DOHH2 (cell line): ENCODE data around the gene SMC6.

Experiments
- H3F3A ChIP-seq: fragments of 200-600 bp; sonication (generic), shearing (Covaris generic); 2 replicates; pipeline ENCODE4 v1.6.0; 2016; ENCODE audit warnings: antibody characterized with exemption, mild to moderate bottlenecking; ENCODE audit not compliant: control insufficient read depth, insufficient read depth
- H3K27ac ChIP-seq: fragments of 200-600 bp; sonication (generic); 2 replicates; pipeline ENCODE4 v1.5.1; 2014; ENCODE audit warnings: low read depth, mild to moderate bottlenecking, low read length, moderate library complexity
- H3K27me3 ChIP-seq: fragments of 200-600 bp; sonication (generic); 2 replicates; pipeline ENCODE4 v1.6.1; 2014; ENCODE audit warnings: mild to moderate bottlenecking, low read length, mixed read lengths; ENCODE audit not compliant: control insufficient read depth
- H3K36me3 ChIP-seq: fragments of 200-600 bp; sonication (generic); 2 replicates; pipeline ENCODE4 v1.6.1; 2014; ENCODE audit warnings: mild to moderate bottlenecking, low read length, moderate library complexity, mixed read lengths; ENCODE audit not compliant: control insufficient read depth
- H3K4me1 ChIP-seq: fragments of 200-600 bp; sonication (generic); 2 replicates; pipeline ENCODE4 v1.6.1; 2014; ENCODE audit warnings: mild to moderate bottlenecking, low read length, mixed read lengths; ENCODE audit not compliant: control insufficient read depth
- H3K4me2 ChIP-seq: fragments of 200-600 bp; sonication (generic); 2 replicates; pipeline ENCODE4 v1.6.0; 2014; ENCODE audit warnings: mild to moderate bottlenecking, low read length, moderate library complexity
- H3K4me3 ChIP-seq: fragments of 200-600 bp; sonication (generic); 2 replicates; pipeline ENCODE4 v1.5.1; 2014; ENCODE audit warnings: mild to moderate bottlenecking, low read length, mixed read lengths
- H3K79me2 ChIP-seq: fragments of 200-600 bp; sonication (generic); 2 replicates; pipeline ENCODE4 v1.6.1; 2014; ENCODE audit warnings: mild to moderate bottlenecking, low read length, mixed read lengths; ENCODE audit not compliant: control insufficient read depth
- H3K9me2 ChIP-seq: fragments of 200-600 bp; sonication (generic); replicated peaks from 2 replicates; pipeline ENCODE4 v1.6.1; 2014; ENCODE audit warnings: mild to moderate bottlenecking, low read length, mixed read lengths; ENCODE audit not compliant: control insufficient read depth
- H3K9me3 ChIP-seq: fragments of 200-600 bp; sonication (generic); 2 replicates; pipeline ENCODE4 v1.6.1; 2014; ENCODE audit warnings: antibody characterized with exemption, low read length, mixed read lengths; ENCODE audit not compliant: control insufficient read depth, insufficient read depth
- H4K20me1 ChIP-seq: fragments of 200-600 bp; sonication (generic); 2 replicates; pipeline ENCODE4 v1.6.0; 2014; ENCODE audit warnings: low read depth, mild to moderate bottlenecking, antibody characterized with exemption, low read length, moderate library complexity; ENCODE audit not compliant: control insufficient read depth, insufficient read depth
- CTCF ChIP-seq: fragments of 200-600 bp; sonication (generic); IDR thresholded peaks from one replicate; pipeline ENCODE4 v1.5.1; 2014; ENCODE audit warnings: antibody characterized with exemption, mild to moderate bottlenecking, low read depth, low read length; ENCODE audit not compliant: poor library complexity, severe bottlenecking
- EZH2phosphoT487 ChIP-seq: fragments of 200-600 bp; sonication (generic); IDR thresholded peaks from 2 replicates; pipeline ENCODE4 v1.6.1; 2017; ENCODE audit warnings: borderline replicate concordance, mild to moderate bottlenecking, antibody characterized with exemption, low read length, moderate library complexity, mixed read lengths

Gene SMC6

DNA sequence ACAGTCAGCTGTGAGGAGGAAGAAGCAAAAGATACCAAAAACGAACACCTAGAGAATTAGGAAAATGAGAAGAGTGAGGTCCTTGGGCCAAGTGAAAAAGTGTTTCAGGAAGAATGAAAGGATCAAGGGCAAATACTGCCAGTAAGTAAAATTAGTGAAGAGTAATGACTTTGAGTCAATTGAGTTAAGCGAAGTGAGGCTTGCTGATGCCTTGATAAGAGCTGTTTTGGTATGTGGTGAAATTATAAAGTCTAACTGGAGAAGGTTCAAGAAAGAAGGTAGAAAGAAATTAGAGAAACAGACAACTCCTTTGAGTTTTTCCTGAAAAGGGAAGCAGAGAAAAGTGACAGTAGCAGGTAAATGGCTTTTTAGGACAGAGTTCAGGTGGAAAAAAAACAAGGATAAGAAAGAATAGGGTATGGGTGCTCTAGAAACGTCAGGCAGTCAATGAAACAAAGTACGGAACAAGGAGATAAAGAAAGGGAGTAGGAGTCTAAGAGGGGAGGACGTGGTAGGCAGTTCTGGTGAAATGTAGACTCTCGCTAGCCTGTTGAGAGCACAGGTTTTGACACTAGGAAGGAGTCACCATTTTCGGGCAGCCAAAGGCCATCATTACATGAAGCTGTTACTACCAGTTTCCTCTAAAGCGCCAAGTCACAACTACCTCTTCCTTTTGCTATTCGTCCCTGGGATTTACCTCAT, 42.9 kb downstream of the SMC6 start:
- Histone ChIP-seq H3K79me2 (no peaks in the 10 kb centered on the region), H3F3A (no peaks in the 10 kb centered on the region), H3K9me2 (no peaks in the 10 kb centered on the region), H3K27me3 (no peaks in the 10 kb centered on the region), H4K20me1 (no peaks in the 10 kb centered on the region), H3K4me3 (no peak overlapping the region), H3K9me3 (no peaks in the 10 kb centered on the region), H3K27ac (no peak overlapping the region), H3K36me3 (peaks cover 85% of the 10 kb centered on the region), H3K4me1 (no peaks in the 10 kb centered on the region), H3K4me2 (no peak overlapping the region)
- no peak for TF ChIP-seq CTCF
- no peak for TF ChIP-seq EZH2phosphoT487

DNA sequence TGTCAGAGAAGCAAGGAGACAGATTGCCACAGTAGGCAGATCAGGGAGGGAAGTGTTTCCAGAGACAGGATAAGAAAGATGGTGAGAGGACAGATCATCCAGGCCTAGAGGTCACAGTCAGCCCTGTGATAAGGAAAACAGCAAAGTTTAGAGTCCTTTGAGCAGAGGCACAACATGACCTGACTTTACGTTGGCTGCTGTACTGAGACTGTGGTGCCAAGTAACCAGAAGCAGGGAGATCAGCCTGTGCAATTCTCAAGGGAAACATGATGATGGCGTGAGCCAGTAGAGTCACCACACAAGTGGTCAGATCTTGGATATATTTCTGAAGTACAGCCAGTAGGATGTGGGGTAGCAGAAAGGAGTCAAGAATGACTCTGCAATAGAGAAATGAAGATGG, 43.7 kb downstream of the SMC6 start:
- peaks cover 82% of the 10 kb centered on the region for H3K36me3 ChIP-seq
- no peaks in the 10 kb centered on the region for H3F3A ChIP-seq
- H3K27ac ChIP-seq: no peak overlapping the region
- no peaks in the 10 kb centered on the region for H3K27me3 ChIP-seq
- no peaks in the 10 kb centered on the region for H3K79me2 ChIP-seq
- no peaks in the 10 kb centered on the region for H3K9me3 ChIP-seq
- no peak overlapping the region for H3K4me2 ChIP-seq
- TF ChIP-seq CTCF (no peak), EZH2phosphoT487 (no peak)
- H3K9me2 ChIP-seq: no peaks in the 10 kb centered on the region
- no peaks in the 10 kb centered on the region for H4K20me1 ChIP-seq
- H3K4me3 ChIP-seq: no peak overlapping the region
- no peaks in the 10 kb centered on the region for H3K4me1 ChIP-seq

GRCh38 chr2:17708501-17708900, 45.1 kb downstream of the SMC6 start:
- H3K27me3 ChIP-seq: no peaks in the 10 kb centered on the region
- no peaks in the 10 kb centered on the region for H4K20me1 ChIP-seq
- no peak overlapping the region for H3K4me2 ChIP-seq
- no peaks in the 10 kb centered on the region for H3F3A ChIP-seq
- no peaks in the 10 kb centered on the region for H3K4me1 ChIP-seq
- no peak overlapping the region for H3K27ac ChIP-seq
- TF ChIP-seq EZH2phosphoT487 (no peak), CTCF (no peak)
- H3K79me2 ChIP-seq: no peaks in the 10 kb centered on the region
- H3K36me3 ChIP-seq: peaks cover 78% of the 10 kb centered on the region
- no peak overlapping the region for H3K4me3 ChIP-seq
- no peaks in the 10 kb centered on the region for H3K9me3 ChIP-seq
- H3K9me2 ChIP-seq: no peaks in the 10 kb centered on the region
